Kidney glomerular epithelial cell (primary cell): Measurements from ENCODE around the gene KCNK1.
A peak's percentile ranks its signal among the peaks of the same experiment; 100 is the strongest.

Experiments
- DNase-seq: peaks from one replicate; lab custom pipeline; 2025; lab: John Stamatoyannopoulos, UW

KCNK1 gene

DNA sequence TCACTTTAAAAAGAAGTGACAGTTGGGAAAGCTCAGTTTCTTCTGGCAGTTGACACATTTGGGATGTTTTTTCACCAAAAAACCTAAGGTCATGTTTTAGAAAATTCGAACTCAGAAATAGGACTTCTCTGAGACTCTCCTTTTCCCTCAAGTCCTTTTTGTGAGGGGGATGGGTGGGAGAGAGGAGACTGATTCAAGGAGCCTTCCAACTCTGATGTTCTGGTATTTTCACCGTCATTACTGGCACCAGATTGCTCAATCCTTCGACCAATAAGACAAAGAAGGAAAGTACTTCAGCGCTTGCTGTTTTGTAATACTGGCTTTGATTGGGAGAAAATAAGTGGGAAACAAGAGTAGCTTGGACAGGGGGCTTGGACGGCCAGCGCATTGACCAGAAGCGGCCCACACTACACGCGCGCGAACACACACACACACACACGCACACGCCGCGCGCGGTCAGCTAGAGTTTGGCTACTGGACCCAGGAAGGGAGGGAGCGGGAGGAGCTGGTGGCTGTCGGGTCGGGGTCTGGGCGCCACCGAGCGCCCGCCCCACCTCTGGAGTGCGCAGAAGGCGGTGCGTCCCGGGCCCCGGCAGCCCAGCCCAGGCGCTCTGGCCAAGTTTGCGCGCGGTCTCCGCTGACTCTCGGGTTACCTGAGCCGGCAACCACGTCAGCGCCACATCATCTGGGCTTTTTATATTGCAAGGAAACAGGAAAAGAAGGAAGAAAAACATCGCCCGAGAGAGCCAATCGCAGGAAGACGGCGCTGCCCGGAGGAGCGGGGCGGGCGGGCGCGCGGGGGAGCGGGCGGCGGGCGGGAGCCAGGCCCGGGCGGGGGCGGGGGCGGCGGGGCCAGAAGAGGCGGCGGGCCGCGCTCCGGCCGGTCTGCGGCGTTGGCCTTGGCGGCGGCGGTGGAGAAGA lies at the start of gene KCNK1:
Gene KCNK1, plus strand, starts transcription at position 855 of the 921 bp plus-strand sequence. Its CDS starts 66 bp downstream, at position 921.
- peak; percentile 82 for DNase-seq

GRCh38 chr1:233565313-233565712 lies 48.6 kb upstream of the KCNK1 start:
- no peak for DNase-seq

DNA sequence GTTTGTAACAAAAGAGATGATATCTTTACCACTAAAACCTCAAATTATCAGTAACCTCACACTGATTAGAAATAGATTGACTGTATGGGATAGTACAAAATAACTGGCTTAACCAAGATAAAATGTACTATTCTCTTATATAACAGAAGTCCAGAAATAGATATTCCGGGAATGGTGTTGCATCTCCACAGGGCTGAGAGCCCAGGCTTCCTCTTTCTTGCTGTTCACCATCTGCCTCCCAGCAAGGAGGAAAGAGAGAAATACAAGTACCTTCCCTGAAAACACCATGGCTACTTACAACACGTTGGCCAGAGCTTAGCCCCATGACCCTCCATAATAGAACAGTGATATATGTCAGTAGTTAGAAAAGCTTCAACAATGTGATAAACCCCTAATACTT lies 47.0 kb upstream of the KCNK1 start:
- no peak for DNase-seq

- DNase-seq, result no peak
These were observed 44.3 kb upstream of the KCNK1 start for GRCh38 chr1:233569636-233570035.

DNA sequence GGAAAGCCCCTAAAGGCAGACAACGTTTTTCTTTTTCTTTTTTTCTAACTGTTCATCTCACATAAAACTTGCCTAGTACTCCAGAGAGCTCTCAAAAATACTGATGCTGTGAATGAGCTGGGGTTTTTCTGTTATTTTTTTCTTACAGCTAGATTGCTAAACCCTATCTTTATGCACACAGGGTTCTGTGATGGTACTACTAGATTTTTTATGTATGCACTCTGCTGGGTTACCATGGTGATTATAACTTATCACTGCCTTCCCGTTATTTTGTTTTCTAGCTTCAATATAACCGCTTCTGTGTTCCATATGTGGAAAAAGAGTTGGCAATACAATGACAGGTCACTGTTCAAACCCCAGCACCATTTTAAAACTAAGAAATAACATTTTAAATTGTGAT lies 43.7 kb upstream of the KCNK1 start:
- no peak for DNase-seq

DNA sequence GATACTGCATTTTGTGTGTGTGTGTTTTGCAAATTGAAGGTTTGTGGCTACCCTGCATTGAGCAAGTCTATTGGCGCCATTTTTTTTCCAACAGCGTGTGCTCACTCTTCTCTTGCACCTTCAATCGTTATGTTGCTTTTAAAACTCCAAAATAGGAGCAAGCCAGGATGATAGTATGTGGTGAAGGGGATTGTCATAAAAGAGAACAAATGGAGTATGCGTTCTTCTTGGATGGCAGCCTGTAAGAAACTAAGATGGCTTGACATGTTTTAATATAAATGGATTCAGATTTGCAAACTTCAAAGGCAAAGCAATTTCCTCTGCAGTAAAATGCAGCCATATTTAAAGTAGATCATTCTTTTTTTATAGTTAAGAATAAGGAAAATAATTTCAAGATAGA lies 43.2 kb upstream of the KCNK1 start:
- DNase-seq, result no peak

DNA sequence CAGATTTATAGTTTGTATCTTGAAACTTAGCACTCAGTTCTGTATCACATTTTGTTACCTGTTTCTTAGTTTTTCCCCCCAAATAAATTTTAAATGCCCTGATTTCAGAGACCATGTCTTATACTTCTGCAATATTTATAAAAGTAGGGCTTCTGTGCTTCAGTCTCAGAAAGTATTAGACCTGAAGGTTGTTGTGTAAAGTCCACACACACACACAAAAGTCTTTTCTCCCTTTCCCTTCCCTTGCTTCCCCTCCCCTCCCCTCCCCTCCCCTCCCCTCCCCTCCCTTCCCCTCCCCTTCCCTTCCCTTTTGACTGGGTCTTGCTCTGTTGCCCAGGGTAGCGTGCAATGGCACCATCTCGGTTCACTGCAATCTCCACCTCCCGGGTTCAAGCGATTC lies 41.0 kb upstream of the KCNK1 start:
- DNase-seq, result no peak

- no peak for DNase-seq
These were observed 38.5 kb upstream of the KCNK1 start for GRCh38 chr1:233575450-233575849.

DNA sequence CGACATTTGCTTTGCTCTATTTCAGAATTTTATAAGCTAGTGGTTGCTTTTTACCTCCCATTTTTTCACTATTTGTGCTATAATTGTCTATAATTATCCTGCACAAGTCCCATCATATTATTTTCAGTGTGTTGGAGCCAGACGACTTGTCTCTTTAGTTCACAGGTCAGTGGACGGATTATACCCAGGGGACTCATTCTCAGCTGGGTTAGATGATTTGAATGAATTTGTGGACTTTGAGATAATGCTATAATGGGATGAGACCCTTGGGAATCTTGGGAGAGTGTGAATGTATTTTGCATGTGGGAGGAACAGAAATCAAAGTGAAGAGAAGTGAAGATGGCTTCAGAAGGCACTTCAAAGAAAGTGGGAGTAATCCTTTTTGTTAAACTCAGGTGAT lies 31.5 kb upstream of the KCNK1 start:
- no peak for DNase-seq

GRCh38 chr1:233584376-233584775 lies 29.5 kb upstream of the KCNK1 start:
- no peak for DNase-seq

DNA sequence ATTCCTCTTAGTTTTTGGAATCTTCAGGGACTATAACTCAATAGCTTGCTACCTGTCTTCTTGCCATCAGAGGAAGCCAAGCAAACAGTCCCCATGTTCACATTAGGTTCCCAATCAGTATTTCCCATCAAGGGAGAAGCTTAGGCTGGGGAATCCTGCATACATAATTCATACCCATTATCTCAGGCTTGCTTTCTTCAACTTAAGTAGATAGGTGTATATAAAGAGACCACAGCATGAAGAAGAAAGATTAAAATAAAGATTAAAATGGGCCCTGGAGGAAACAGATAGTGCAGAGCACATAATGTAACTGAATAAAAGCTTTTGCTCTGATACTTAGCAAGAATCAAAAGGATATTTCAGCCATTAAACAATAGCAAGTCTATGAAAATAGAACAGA lies 29.0 kb upstream of the KCNK1 start:
- DNase-seq, result no peak

DNA sequence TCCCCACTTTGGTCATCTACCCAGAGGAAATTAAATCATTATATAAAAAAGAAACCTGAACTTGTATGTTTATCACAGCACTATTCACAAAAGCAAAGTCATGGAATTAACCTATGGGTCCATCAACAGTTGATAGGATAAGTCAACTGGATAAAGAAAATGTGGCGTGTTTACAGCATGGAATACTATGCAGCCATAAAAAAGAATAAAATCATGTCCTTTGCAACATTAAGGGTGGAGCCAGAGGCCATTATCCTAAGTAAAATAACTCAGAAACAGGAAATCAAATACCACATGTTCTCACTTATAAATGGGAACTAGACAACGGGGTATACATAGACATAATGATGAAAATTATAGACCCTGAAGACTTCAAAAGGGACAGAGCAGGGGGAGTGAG lies 27.6 kb upstream of the KCNK1 start:
- no peak for DNase-seq

GRCh38 chr1:233587196-233587595 lies 26.7 kb upstream of the KCNK1 start:
- DNase-seq, result no peak

DNA sequence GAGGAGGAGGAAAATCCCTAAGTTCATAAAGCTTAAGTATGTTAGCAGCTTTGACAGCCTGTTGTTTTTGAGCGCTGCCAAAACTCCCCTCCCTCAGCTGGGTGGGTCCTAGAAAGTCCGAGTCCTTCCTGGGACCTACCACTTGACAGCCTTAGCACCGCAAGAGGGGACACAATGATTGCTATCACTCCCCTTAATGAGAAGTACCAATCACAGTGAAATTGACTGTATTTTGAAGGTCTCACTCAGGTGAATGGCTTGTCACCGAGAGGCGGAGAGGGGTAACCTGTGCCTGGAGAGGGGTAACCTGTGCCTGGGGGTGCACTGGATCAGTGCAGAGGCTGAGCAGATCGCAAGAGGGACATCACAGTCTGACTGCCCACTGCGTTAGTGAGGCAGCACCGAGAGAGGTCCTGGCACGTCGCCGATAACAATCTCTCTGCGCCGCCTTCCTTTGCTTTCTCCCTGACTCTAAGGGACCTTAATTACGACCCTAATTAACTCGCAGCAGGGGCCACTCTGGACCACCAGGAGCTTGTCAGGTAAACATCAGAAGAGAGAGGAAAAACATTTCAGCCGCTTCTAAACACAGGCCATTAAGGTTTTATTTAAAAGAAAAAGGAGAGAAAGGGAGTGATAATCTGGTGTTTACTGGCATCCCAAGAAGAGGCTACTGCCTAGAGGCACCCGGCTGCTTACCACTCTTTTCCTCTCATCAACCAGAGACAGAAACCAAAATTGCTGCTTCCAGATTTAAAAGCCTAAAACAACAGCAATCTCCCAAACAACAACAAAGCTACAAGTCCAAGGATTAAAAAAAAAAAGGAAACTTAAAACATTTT lies 25.7 kb upstream of the KCNK1 start:
- DNase-seq, result no peak

GRCh38 chr1:233597489-233597901 lies 16.4 kb upstream of the KCNK1 start:
- no peak for DNase-seq

DNA sequence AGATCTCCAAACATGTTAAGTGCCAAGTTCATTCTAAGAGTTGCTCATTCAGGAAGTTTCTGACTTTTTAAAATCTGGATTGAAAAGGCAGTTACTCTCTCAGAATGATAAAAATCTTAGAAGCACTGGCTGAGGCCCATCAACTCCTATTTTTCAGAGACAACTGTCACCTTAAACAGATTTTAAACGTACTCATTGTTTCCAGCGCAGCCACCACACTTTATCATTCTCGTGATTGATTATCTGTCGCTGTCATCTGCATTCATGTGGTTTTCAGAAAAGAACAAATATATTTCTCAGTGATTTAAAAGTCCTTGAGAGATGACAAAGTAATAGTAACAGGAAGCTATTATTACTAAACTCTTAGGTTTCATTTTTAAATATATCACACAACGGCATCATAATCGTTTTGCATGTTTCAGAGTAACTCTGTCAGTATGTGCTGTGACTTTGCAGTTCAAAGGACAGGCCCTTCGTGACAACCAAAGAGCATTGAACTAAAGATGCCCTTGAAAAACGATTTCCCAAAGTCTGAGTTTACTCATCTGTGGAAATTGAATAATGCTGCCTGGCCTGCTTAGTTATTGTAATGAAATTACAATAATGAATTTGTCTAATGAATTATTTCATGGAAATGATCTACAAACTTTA lies 14.9 kb upstream of the KCNK1 start:
- no peak for DNase-seq

GRCh38 chr1:233599542-233600073 lies 14.3 kb upstream of the KCNK1 start:
- no peak for DNase-seq

DNA sequence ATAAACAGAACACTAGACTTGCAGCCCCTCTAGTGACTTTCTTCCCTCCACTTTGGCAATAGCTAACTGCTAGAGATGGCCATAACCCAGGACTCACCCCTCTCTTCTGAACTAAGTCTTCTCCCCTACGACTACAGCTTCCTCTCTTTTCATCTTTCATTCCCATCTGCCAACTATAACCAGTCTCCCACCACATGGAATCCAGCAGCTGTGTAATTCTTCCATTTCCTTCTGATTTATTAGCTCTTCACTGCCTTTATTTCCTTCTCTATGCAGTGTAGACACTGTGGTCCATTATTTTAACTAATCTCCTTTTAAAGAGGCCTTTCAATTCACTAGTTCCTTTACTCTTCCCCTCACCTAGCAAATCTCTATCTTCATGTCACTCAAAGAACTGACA lies 13.4 kb upstream of the KCNK1 start:
- no peak for DNase-seq

- no peak for DNase-seq
These were observed 10.4 kb upstream of the KCNK1 start for GRCh38 chr1:233603478-233603877.

DNA sequence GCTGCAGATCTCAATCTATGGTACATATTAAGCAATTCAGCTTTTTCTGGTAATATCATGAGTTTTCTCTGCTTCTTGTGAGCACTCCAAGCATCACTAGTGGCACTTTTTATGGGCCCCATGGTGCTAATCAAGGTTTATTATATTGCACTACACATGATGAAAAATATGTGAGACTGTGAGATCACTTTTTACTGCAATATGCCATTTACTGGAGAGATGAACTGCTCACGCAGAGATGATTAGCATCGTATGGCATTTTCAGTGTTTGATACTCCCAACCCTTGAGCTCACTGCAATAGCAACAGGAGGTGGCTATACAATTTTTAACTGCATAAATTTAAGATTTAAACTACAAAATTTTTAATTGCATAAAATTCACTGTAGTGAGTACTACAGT lies 8.7 kb upstream of the KCNK1 start:
- DNase-seq, result no peak

DNA sequence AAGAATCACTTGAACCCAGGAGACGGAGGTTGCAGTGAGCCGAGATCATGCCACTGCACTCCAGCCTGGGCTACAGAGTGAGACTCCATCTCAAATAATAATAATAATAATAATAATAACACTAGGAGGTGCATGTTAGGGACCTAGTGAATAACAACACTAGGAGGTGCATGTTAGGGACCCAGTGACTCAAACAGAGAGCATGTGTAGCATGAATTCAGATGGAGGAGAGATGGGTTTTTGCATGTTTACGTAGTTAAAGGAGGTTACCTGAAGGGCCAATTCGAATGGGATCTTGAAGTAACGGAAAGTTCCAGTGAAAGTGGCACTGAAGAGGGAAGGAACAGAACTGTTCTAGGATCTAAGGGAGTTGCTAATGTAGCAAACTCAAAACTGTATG lies 7.1 kb upstream of the KCNK1 start:
- no peak for DNase-seq
